Adrenal gland (tissue), 12 donors: ENCODE results near the gene IL1RAPL1. TPM values are rescaled to one million over a fixed set of nuclear protein-coding genes. Genes with fewer than 3 reads are reported as not detected.

ENCODE experiments used
- DNase-seq, 7 donors: peaks; one replicate each; pipeline ENCODE4 v3.0.0-alpha.2; 2019 to 2020
- H3K27ac ChIP-seq, 5 donors: fragments of 200-600 bp; sonication (generic) in 4 of 5; 1 replicate in 3 of 5; 2 replicates in 2 of 5; pipeline versions ENCODE4 v1.5.1 to v1.8.0; 2016 to 2020; ENCODE audit warnings: mild to moderate bottlenecking in 1 of 5
- H3K27me3 ChIP-seq: fragments of 200-600 bp; 2 replicates; pipeline ENCODE4 v1.8.0; 2021
- H3K36me3 ChIP-seq, 2 donors: fragments of 200-600 bp; replicated peaks in 1 of 2; 1 replicate in 1 of 2; 2 replicates in 1 of 2; pipeline versions ENCODE4 v1.5.1 to v1.8.0; 2018 to 2022
- H3K4me1 ChIP-seq, 2 donors: fragments of 200-600 bp; replicated peaks in 1 of 2; 1 replicate in 1 of 2; 2 replicates in 1 of 2; pipeline versions ENCODE4 v1.5.1 to v1.8.0; 2018 to 2021
- H3K4me3 ChIP-seq, 4 donors: fragments of 200-600 bp; sonication (generic) in 3 of 4; one replicate each; pipeline ENCODE4 v1.5.1; 2016 to 2018
- H3K9me3 ChIP-seq, 3 donors: fragments of 200-600 bp; sonication (generic) in 1 of 3; replicated peaks in 1 of 3; 1 replicate in 2 of 3; 2 replicates in 1 of 3; pipeline versions ENCODE4 v1.5.1 to v1.8.0; 2016 to 2021
- POLR2A ChIP-seq, 2 donors: fragments of 450-650 bp; IDR thresholded peaks; one replicate each; pipeline ENCODE4 v1.6.1; 2017; ENCODE audit warnings: antibody characterized with exemption in 2 of 2, mild to moderate bottlenecking in 2 of 2, moderate library complexity in 1 of 2
- WGBS, 4 donors: extraction: QIAGEN DNeasy Blood & Tissue Kit in 2 of 4; methylation state at CpG; one replicate each; pipeline versions ENCODE4 v1.1.5 to v1.1.7; 2013 to 2017; 5-methylcytosine and 5-hydroxymethylcytosine counted together
- intact Hi-C, 2 donors: fragments of 100-400 bp; cut with DNase I; formaldehyde crosslinking; loops; one replicate each; pipeline versions ENCODE4 v1.14.1 to v1.15.0; 2022 to 2023
- polyA plus RNA-seq, 3 donors: library from polyadenylated mRNA; stranded (reverse); fragments of 200-250 nt in 2 of 3; fragments of 350-450 nt in 1 of 3; fragmentation: Illumina TruSeq in 1 of 3; extraction: RNeasy Lipid Tissue Mini Kit (QIAGEN cat#74804) in 1 of 3; gene quantifications; one replicate each; pipeline ENCODE4 v1.2.3, GENCODE V29; 2013 to 2014
- total RNA-seq, 9 donors: library from RNA; depleted of rRNA in 4 of 9; stranded (reverse); fragments of >200 nt in 4 of 9; fragments of 120-200 nt in 1 of 9; fragmentation: NEBNext Ultra II Directional in 1 of 9; extraction: Animal tissue kit (Norgen Biotek cat#: 25700) in 1 of 9; gene quantifications; one replicate each; pipeline versions ENCODE4 v1.1.0 to v1.2.4, GENCODE V29; 2013 to 2023
- TF ChIP-seq, protein P1 (sequence below), 6 experiments: fragments of 450-650 bp in 4 of 6; fragments of 200-600 bp in 2 of 6; sonication (generic) in 1 of 6; IDR thresholded peaks; 1 replicate in 5 of 6; 2 replicates in 1 of 6; pipeline versions ENCODE4 v1.5.1 to v1.8.0; 2016 to 2021; ENCODE audit warnings: antibody characterized with exemption in 6 of 6, mild to moderate bottlenecking in 2 of 6, moderate library complexity in 1 of 6
- donor health status: healthy with polysubstance abuse.
- donor health status: Bipolar disorder and iron deficiency.
- donor health status: DM: yes; HTN: yes; CAD: no.
- donor health status: DM: no; HTN: no; CAD: no.
- donor health status: DM: no; HTN: no; CAD: no.
- donor health status: DM: yes; HTN: yes; CAD: no.

Gene IL1RAPL1
- total and polyA plus RNA-seq, 12 donors: 1.1 TPM; not detected in 11

DNA sequence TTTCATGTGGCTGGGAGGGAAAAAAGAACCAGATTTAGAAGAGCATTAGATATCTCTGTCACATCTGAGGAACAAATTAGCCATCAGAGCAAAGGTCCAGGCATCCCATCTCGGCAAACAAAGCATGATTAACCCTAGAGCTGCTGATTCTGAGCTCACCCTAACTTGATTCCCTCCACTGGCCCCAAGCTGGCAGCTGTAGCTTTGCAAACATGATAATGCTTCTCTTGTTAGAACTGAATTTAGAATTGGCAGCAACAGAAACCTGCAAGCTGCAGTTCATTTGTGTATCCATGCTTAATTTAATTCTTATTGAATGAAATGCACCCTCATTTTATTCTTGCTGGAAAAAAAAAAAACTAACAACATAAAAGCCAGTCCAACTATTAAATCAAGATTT, 289.2 kb downstream of the IL1RAPL1 start:
- Histone ChIP-seq H3K9me3 (no peaks in the 10 kb centered on the region), H3K27me3 (no peaks in the 10 kb centered on the region), H3K27ac (no peak overlapping the region), H3K4me3 (no peak overlapping the region), H3K36me3 (no peaks in the 10 kb centered on the region), H3K4me1 (no peaks in the 10 kb centered on the region)
- WGBS, 4 donors: 8 to 18% (median 14%) methylated on average over 1 of the region's 1 CpG; no CpG with 5 or more reads in 1 of the 4 donors
- DNase-seq: no peak
- intact Hi-C loops: no loop called here
- TF ChIP-seq POLR2A (IDR thresholded peaks at IDR 0.05): no peak
- TF ChIP-seq, protein P1, sequence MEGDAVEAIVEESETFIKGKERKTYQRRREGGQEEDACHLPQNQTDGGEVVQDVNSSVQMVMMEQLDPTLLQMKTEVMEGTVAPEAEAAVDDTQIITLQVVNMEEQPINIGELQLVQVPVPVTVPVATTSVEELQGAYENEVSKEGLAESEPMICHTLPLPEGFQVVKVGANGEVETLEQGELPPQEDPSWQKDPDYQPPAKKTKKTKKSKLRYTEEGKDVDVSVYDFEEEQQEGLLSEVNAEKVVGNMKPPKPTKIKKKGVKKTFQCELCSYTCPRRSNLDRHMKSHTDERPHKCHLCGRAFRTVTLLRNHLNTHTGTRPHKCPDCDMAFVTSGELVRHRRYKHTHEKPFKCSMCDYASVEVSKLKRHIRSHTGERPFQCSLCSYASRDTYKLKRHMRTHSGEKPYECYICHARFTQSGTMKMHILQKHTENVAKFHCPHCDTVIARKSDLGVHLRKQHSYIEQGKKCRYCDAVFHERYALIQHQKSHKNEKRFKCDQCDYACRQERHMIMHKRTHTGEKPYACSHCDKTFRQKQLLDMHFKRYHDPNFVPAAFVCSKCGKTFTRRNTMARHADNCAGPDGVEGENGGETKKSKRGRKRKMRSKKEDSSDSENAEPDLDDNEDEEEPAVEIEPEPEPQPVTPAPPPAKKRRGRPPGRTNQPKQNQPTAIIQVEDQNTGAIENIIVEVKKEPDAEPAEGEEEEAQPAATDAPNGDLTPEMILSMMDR (IDR thresholded peaks at IDR 0.05): no peak

DNA sequence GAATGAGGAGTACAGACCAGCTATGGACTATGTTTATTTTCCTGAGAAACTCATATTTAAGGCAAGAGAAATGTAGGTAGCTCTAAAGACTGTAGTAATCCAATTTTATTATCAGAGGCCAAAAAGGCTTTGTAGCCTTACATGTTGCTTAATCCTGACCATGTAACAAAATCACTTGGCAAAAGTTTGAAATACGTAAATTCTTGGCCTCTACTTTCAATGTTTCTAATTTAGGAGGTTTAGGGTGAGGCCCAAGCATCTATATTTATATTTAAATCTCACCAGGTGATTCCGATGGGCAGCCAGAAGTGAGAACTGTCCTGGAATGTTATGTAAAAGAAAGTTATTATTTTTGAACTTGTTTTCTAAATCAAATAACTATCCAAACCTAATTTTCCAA, 289.7 kb downstream of the IL1RAPL1 start:
- no peaks in the 10 kb centered on the region for H3K36me3 ChIP-seq
- H3K27ac ChIP-seq: no peak overlapping the region
- H3K27me3 ChIP-seq: no peaks in the 10 kb centered on the region
- intact Hi-C loops: no loop called here
- no peaks in the 10 kb centered on the region for H3K4me1 ChIP-seq
- H3K4me3 ChIP-seq: no peak overlapping the region
- TF ChIP-seq, protein P1 (IDR thresholded peaks at IDR 0.05): no peak
- no peak for TF ChIP-seq POLR2A (IDR thresholded peaks at IDR 0.05)
- 60 to 78% (median 72%) methylated on average over 2 of the region's 2 CpGs for WGBS, 4 donors
- no peak for DNase-seq
- no peaks in the 10 kb centered on the region for H3K9me3 ChIP-seq

DNA sequence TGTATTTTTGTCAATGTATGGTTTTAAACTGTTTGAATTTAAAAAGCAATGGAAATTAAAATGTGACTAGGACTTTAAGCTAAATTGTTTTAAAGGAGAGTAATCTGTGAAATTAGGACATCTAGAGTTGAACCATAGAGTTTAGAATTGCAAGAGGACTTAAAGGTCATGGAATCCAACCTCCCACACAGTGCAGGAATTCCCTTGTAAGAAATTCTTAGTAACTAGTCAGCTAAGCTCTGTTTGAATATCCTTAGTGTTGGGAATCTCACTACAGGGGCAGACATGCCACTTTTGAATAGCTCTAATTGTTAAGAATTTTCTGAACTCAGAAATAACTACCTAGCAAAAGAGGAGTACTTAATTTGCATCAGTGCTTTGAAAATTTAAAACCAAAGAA, 292.9 kb downstream of the IL1RAPL1 start:
- Histone ChIP-seq H3K36me3 (no peaks in the 10 kb centered on the region), H3K27me3 (no peaks in the 10 kb centered on the region), H3K4me1 (no peaks in the 10 kb centered on the region), H3K4me3 (no peak overlapping the region), H3K9me3 (no peaks in the 10 kb centered on the region), H3K27ac (no peak overlapping the region)
- TF ChIP-seq, protein P1 (IDR thresholded peaks at IDR 0.05): no peak
- TF ChIP-seq POLR2A (IDR thresholded peaks at IDR 0.05): no peak
- DNase-seq: no peak
- intact Hi-C loops: no loop called here

DNA sequence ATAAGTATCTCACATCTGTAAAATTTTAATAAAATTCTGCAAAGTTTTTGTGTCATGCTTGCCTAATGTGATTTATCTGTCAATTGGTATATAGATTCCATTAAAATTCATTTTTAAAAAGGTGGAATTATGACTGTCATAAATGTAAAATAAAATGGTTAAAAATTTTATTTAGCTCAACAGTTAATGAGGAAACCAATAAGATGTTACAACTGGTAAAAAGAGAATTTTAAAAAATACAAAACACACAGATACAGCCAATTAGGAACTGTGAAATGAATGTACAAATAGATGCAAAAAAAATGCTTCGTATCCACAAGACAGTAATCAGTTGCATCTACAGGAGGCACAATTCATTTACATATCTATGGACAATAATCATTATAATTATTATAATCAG, 297.6 kb downstream of the IL1RAPL1 start:
- no peaks in the 10 kb centered on the region for H3K27me3 ChIP-seq
- H3K4me3 ChIP-seq: no peak overlapping the region
- no peak for TF ChIP-seq POLR2A (IDR thresholded peaks at IDR 0.05)
- TF ChIP-seq, protein P1 (IDR thresholded peaks at IDR 0.05): no peak
- intact Hi-C loops: no loop called here
- 75 to 91% (median 86%) methylated on average over 1 of the region's 1 CpG for WGBS, 4 donors
- no peaks in the 10 kb centered on the region for H3K4me1 ChIP-seq
- DNase-seq: no peak
- no peaks in the 10 kb centered on the region for H3K36me3 ChIP-seq
- no peaks in the 10 kb centered on the region for H3K9me3 ChIP-seq
- no peak overlapping the region for H3K27ac ChIP-seq
